HepG2 (cell line): ENCODE results near the gene USP32. TPM values are rescaled to one million over a fixed set of nuclear protein-coding genes. Genes with fewer than 3 reads are reported as not detected.

Experiments used
- ATAC-seq: fragments of 200-7000 bp; cut with Tn5 transposase; 3 replicates; pipeline ENCODE4 v1.9.1; 2020; ENCODE audit warnings: mild to moderate bottlenecking, moderate library complexity
- BruUV-seq: library from RNA; stranded (reverse); fragments of 400-500 nt; replicated peaks from 2 replicates; lab custom pipeline; 2021; lab: Mats Ljungman, UMichigan
- CTCF ChIA-PET: fragments of 300-600 bp; formaldehyde crosslinking; extraction: SDS; loops from one replicate; lab custom pipeline; 2021; ENCODE audit warnings: low total read pairs, inconsistent platforms, low intra/inter-chr PET ratio; lab: Yijun Ruan, JAX
- POLR2A ChIA-PET: fragments of 350-600 bp; sonication (Branson Sonifier 250); formaldehyde crosslinking; loops from one replicate; lab custom pipeline; 2020; ENCODE audit warnings: antibody characterized with exemption, inconsistent platforms; lab: Yijun Ruan, JAX
- DNase-seq: peaks from one replicate; pipeline ENCODE4 v3.0.0-alpha.2; 2015; ENCODE audit warnings: low spot score
- FAIRE-seq: peaks from 3 replicates; lab custom pipeline; 2011; peaks lifted over from hg19 to GRCh38; lab: Jason Lieb, UNC
- H2AFZ ChIP-seq: one replicate; pipeline ENCODE4 v1.6.1; 2011; ENCODE audit warnings: low read length, inconsistent platforms
- H3K27ac ChIP-seq: fragments of 300-600 bp; 3 replicates; pipeline ENCODE4 v1.8.0; 2011; ENCODE audit warnings: mixed run types, mild to moderate bottlenecking, mixed read lengths, low read length, inconsistent platforms; ENCODE audit not compliant: insufficient read depth; ENCODE audit errors: extremely low read length
- H3K27me3 ChIP-seq, 2 experiments: fragments of 200-600 bp in 1 of 2; 2 replicates in 1 of 2; 3 replicates in 1 of 2; pipeline versions ENCODE4 v1.6.0 to v1.8.0; 2011; ENCODE audit warnings: low read length in 2 of 2, mild to moderate bottlenecking in 2 of 2, moderate library complexity in 2 of 2, inconsistent platforms in 1 of 2; ENCODE audit not compliant: insufficient read depth in 2 of 2, control insufficient read depth in 1 of 2
- H3K36me3 ChIP-seq, 2 experiments: fragments of 200-600 bp in 1 of 2; replicated peaks in 1 of 2; 2 replicates in 1 of 2; 3 replicates in 1 of 2; pipeline versions ENCODE4 v1.5.1 to v1.8.0; 2011; ENCODE audit warnings: low read length in 2 of 2, inconsistent platforms in 1 of 2; ENCODE audit not compliant: insufficient read depth in 2 of 2, control insufficient read depth in 1 of 2
- H3K4me1 ChIP-seq: 2 replicates; pipeline ENCODE4 v1.5.1; 2012; ENCODE audit warnings: low read length, inconsistent platforms; ENCODE audit not compliant: insufficient read depth
- H3K4me2 ChIP-seq: 2 replicates; pipeline ENCODE4 v1.6.0; 2011; ENCODE audit warnings: low read depth, low read length, inconsistent platforms
- H3K4me3 ChIP-seq, 3 experiments: fragments of 200-600 bp in 1 of 3; sonication (generic), shearing (Covaris generic) in 1 of 3; replicated peaks in 1 of 3; 2 replicates each; pipeline ENCODE4 v1.5.1; 2011 to 2016; ENCODE audit warnings: low read length in 3 of 3, inconsistent platforms in 2 of 3, low read depth in 2 of 3, mild to moderate bottlenecking in 2 of 3, control low read depth in 1 of 3, mixed read lengths in 1 of 3; ENCODE audit not compliant: insufficient read depth in 1 of 3
- H3K79me2 ChIP-seq: one replicate; pipeline ENCODE4 v1.6.1; 2011; ENCODE audit warnings: low read length, inconsistent platforms; ENCODE audit not compliant: insufficient read depth
- H3K9ac ChIP-seq: 2 replicates; pipeline ENCODE4 v1.6.0; 2011; ENCODE audit warnings: mild to moderate bottlenecking, low read depth, low read length, inconsistent platforms; ENCODE audit not compliant: insufficient read depth
- H3K9me3 ChIP-seq: 2 replicates; pipeline ENCODE4 v1.5.1; 2012; ENCODE audit warnings: mild to moderate bottlenecking, low read length
- H4K20me1 ChIP-seq: 2 replicates; pipeline ENCODE4 v1.6.0; 2011; ENCODE audit warnings: inconsistent platforms, mild to moderate bottlenecking, low read length, moderate library complexity; ENCODE audit not compliant: insufficient read depth
- NR2F1 ChIP-seq, 2 experiments: fragments of 450-650 bp in 1 of 2; formaldehyde crosslinking in 1 of 2; IDR thresholded peaks; 2 replicates each; pipeline versions ENCODE4 v1.5.0 to v1.6.1; 2016 to 2020; ENCODE audit warnings: mild to moderate bottlenecking in 1 of 2, missing compliant biosample characterization in 1 of 2, missing genetic modification reagents in 1 of 2, moderate library complexity in 1 of 2
- ZBTB37 ChIP-seq: sonication (generic); formaldehyde crosslinking; IDR thresholded peaks from 2 replicates; pipeline ENCODE4 v1.4.0; 2020; ENCODE audit warnings: mild to moderate bottlenecking, missing genetic modification reagents
- ZMYM3 ChIP-seq: sonication (generic); formaldehyde crosslinking; IDR thresholded peaks from 2 replicates; pipeline ENCODE4 v1.5.1; 2020; ENCODE audit warnings: mild to moderate bottlenecking, missing genetic modification reagents
- ZNF12 ChIP-seq: sonication (generic); formaldehyde crosslinking; IDR thresholded peaks from 2 replicates; pipeline ENCODE4 v1.5.0; 2020; ENCODE audit warnings: missing genetic modification reagents
- ZNF629 ChIP-seq: sonication (generic); formaldehyde crosslinking; conservative IDR thresholded peaks from 2 replicates; pipeline ENCODE4 v1.5.0; 2020; ENCODE audit warnings: missing genetic modification reagents
- ZNF780A ChIP-seq: sonication (generic); formaldehyde crosslinking; IDR thresholded peaks from 2 replicates; pipeline ENCODE4 v1.8.0; 2022; ENCODE audit warnings: mild to moderate bottlenecking, missing genetic modification reagents, moderate library complexity
- ZSCAN12 ChIP-seq: sonication (generic); formaldehyde crosslinking; IDR thresholded peaks from 2 replicates; pipeline ENCODE4 v1.9.0; 2021; ENCODE audit warnings: mild to moderate bottlenecking, missing genetic modification reagents
- WGBS: methylation state at CpG from one replicate; pipeline ENCODE4 v1.1.6; 2017; ENCODE audit warnings: low lambda C conversion rate; 5-methylcytosine and 5-hydroxymethylcytosine counted together
- in situ Hi-C: cut with HindIII; loops from 2 replicates; pipeline ENCODE4 v1.10.0; 2017; ENCODE audit warnings: low pct_unique_long_range_greater_than_20kb; ENCODE audit not compliant: extremely low pct_ligation_motif_present
- intact Hi-C: fragments of 100-400 bp; cut with micrococcal nuclease; formaldehyde crosslinking; loops from one replicate; pipeline ENCODE4 v1.10.0; 2022; ENCODE audit not compliant: unreplicated experiment
- polyA plus RNA-seq, 8 experiments: library from polyadenylated mRNA; depleted of rRNA in 3 of 8; stranded (reverse) in 7 of 8; unstranded in 1 of 8; fragments of >200 nt; fragmentation: Illumina TruSeq in 4 of 8; extraction: Trizol in 4 of 8; gene quantifications; 2 replicates each; pipeline versions ENCODE4 v1.2.1 to v1.2.3, GENCODE V29; 2011 to 2016; ENCODE audit warnings: low read depth in 4 of 8, missing spikeins in 1 of 8, mixed read lengths in 1 of 8; ENCODE audit not compliant: insufficient read depth in 1 of 8
- total RNA-seq, 5 experiments: library from RNA; depleted of rRNA; stranded (reverse); fragments of >200 nt; fragmentation: Illumina TruSeq; extraction: Trizol; gene quantifications; 2 replicates each; pipeline ENCODE4 v1.2.3, GENCODE V29; 2016; ENCODE audit warnings: low read depth in 1 of 5
- TF ChIP-seq, protein P1 (sequence below): sonication (generic); formaldehyde crosslinking; IDR thresholded peaks from 2 replicates; pipeline ENCODE4; 2020; ENCODE audit warnings: missing genetic modification reagents, mild to moderate bottlenecking, borderline replicate concordance

USP32 gene
- total and polyA plus RNA-seq, 2 of the 13 experiments (the other 11 are each of a cell fraction or from before 2014, with no cell fraction given), result 24.9 to 39.9 TPM

DNA sequence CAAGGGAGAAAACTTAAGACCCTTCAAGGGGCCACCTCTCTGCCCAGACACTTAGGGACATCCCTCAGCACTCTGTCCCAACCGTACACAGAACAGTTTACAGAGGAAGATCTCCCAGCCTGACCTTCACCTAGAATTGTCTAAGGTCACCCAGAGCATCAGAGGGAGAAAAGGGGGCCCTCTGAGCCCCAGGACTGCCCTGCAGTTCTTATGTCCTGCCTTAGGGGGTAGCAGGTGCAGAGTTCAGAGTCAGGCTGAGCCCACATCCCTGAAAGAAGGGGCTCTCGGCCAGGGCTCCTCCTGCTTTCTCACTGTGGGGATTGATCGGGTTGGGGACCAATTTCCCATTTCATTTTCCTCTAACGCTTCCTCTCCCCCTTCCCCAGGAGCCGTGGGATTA is 226.7 kb downstream of the USP32 start:
- ATAC-seq (peak; percentile 14; the same call in 2 of the 3 replicates), FAIRE-seq (no peak), DNase-seq (no peak)
- Histone ChIP-seq H3K4me2 (no peak overlapping the region), H3K9me3 (no peaks in the 10 kb centered on the region), H3K4me3 (no peak overlapping the region), H3K9ac (no peak overlapping the region), H2AFZ (no peak overlapping the region), H4K20me1 (no peaks in the 10 kb centered on the region), H3K79me2 (no peaks in the 10 kb centered on the region), H3K36me3 (no peaks in the 10 kb centered on the region), H3K4me1 (peaks cover 47% of the 10 kb centered on the region), H3K27ac (no peak overlapping the region)
- POLR2A ChIA-PET, result no interaction called here
- BruUV-seq, result no TSS peak
- in situ Hi-C loops (loop anchor here (10.0 kb wide), 1 partner anchor 270 kb away; no protein-coding TSS in a partner anchor), intact Hi-C loops (no loop called here)
- 8% methylated on average over 5 of the region's 5 CpGs for WGBS
- CTCF ChIA-PET, result no interaction called here
- TF ChIP-seq ZNF12 (CRISPR knock-in tag), result no peak
- TF ChIP-seq NR2F1 (CRISPR knock-in tag; IDR thresholded peaks at IDR 0.05), result no peak
- no peak for TF ChIP-seq ZSCAN12 (CRISPR knock-in tag)
- TF ChIP-seq ZNF780A (CRISPR knock-in tag), result no peak
- no peak for TF ChIP-seq ZBTB37 (CRISPR knock-in tag)
- TF ChIP-seq, all 625 proteins: peak for 0
- H3K27me3 ChIP-seq, result peaks cover 2 to 22% of the 10 kb centered on the region in 2 experiments; a peak in 1 of 5 replicates

DNA sequence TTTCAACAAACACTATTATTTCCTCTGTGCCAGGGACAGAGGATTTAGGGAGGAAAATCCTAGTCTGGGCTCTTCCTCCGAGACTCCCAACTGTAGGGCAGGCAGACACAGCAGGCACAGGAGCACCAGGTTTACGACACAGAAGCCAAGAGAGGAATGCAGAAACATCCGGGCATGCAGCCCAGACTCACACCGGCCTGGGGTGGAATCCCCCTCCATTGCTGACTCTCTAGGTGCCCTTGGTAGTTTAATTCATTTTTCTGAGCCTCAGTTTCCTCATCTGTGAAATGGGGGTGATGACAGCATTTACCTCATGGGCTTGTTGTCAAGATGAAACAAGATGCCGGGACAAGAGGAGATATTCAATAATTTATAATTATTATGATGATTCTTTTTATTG is 227.2 kb downstream of the USP32 start:
- Histone ChIP-seq H3K36me3 (no peaks in the 10 kb centered on the region), H4K20me1 (no peaks in the 10 kb centered on the region)
- TF ChIP-seq ZNF629 (CRISPR knock-in tag) (peak; percentile 90), ZMYM3 (CRISPR knock-in tag) (0 out of 2 replicates have a peak, but pooled peaks have one; percentile 14)
- TF ChIP-seq, protein P1, sequence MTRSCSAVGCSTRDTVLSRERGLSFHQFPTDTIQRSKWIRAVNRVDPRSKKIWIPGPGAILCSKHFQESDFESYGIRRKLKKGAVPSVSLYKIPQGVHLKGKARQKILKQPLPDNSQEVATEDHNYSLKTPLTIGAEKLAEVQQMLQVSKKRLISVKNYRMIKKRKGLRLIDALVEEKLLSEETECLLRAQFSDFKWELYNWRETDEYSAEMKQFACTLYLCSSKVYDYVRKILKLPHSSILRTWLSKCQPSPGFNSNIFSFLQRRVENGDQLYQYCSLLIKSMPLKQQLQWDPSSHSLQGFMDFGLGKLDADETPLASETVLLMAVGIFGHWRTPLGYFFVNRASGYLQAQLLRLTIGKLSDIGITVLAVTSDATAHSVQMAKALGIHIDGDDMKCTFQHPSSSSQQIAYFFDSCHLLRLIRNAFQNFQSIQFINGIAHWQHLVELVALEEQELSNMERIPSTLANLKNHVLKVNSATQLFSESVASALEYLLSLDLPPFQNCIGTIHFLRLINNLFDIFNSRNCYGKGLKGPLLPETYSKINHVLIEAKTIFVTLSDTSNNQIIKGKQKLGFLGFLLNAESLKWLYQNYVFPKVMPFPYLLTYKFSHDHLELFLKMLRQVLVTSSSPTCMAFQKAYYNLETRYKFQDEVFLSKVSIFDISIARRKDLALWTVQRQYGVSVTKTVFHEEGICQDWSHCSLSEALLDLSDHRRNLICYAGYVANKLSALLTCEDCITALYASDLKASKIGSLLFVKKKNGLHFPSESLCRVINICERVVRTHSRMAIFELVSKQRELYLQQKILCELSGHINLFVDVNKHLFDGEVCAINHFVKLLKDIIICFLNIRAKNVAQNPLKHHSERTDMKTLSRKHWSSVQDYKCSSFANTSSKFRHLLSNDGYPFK (CRISPR knock-in tag), result no peak
- TF ChIP-seq, all 625 proteins: peak for 2
- no peak for DNase-seq
- no peak for ATAC-seq
- H3K4me1 ChIP-seq, result peaks cover 42% of the 10 kb centered on the region
- POLR2A ChIA-PET, result no interaction called here
- H3K4me3 ChIP-seq, result no peak overlapping the region
- no peak overlapping the region for H3K4me2 ChIP-seq
- H3K79me2 ChIP-seq, result no peaks in the 10 kb centered on the region
- CTCF ChIA-PET, result no interaction called here
- peaks cover 4 to 27% of the 10 kb centered on the region in 2 experiments; a peak in 2 of 5 replicates for H3K27me3 ChIP-seq
- 31% methylated on average over 5 of the region's 5 CpGs for WGBS
- no peak overlapping the region for H3K9ac ChIP-seq
- no peak for FAIRE-seq
- H3K9me3 ChIP-seq, result no peaks in the 10 kb centered on the region
- H3K27ac ChIP-seq, result no peak overlapping the region
- BruUV-seq, result no TSS peak
- no peak overlapping the region for H2AFZ ChIP-seq
- in situ Hi-C loops (loop anchor here (10.0 kb wide), 1 partner anchor 270 kb away; no protein-coding TSS in a partner anchor), intact Hi-C loops (no loop called here)
